T-helper 1 cell (primary cell): ENCODE data around the gene TMEM61.

Source experiments
- DNase-seq, 5 donors: peaks; one replicate each; pipeline ENCODE4 v3.0.0-alpha.2; 2012 to 2020

Gene TMEM61

GRCh38 chr1:55040083-55040932 lies 59.9 kb downstream of the TMEM61 start:
- no peak for DNase-seq

GRCh38 chr1:55040933-55041494 lies 60.6 kb downstream of the TMEM61 start:
- DNase-seq: no peak

- no peak for DNase-seq
Measured at GRCh38 chr1:55041613-55042012, 61.2 kb downstream of the TMEM61 start.
